Neutrophil (primary cell): ENCODE data around the gene MED8.
A peak's percentile ranks its signal among the peaks of the same experiment; 100 is the strongest.
"Not testable (repeated sequence)": the region's sequence is repeated elsewhere in the genome, so short reads cannot be mapped to it uniquely, and the experiment has no call there.

Source experiments
- H3K27ac ChIP-seq: fragments of 200-600 bp; sonication (generic); 2 replicates; pipeline ENCODE4 v1.5.1; 2016; ENCODE audit warnings: mild to moderate bottlenecking, moderate library complexity
- H3K27me3 ChIP-seq: fragments of 200-600 bp; sonication (generic); 2 replicates; pipeline ENCODE4 v1.6.0; 2016; ENCODE audit warnings: mild to moderate bottlenecking
- H3K36me3 ChIP-seq: fragments of 200-600 bp; sonication (generic); 2 replicates; pipeline ENCODE4 v1.5.1; 2017
- H3K4me1 ChIP-seq, 2 experiments: fragments of 200-600 bp in 1 of 2; sonication (generic) in 1 of 2; 1 replicate in 1 of 2; 2 replicates in 1 of 2; pipeline versions ENCODE4 v1.5.1 to v1.6.1; 2013 to 2016; ENCODE audit warnings: low read depth in 1 of 2, low read length in 1 of 2, mild to moderate bottlenecking in 1 of 2, moderate library complexity in 1 of 2; ENCODE audit not compliant: control insufficient read depth in 1 of 2, insufficient read depth in 1 of 2
- H3K4me3 ChIP-seq, 2 experiments: fragments of 200-600 bp in 1 of 2; sonication (generic) in 1 of 2; 1 replicate in 1 of 2; 2 replicates in 1 of 2; pipeline ENCODE4 v1.5.1; 2013 to 2016; ENCODE audit warnings: low read depth in 1 of 2, low read length in 1 of 2, mild to moderate bottlenecking in 1 of 2, moderate library complexity in 1 of 2
- H3K9me3 ChIP-seq: fragments of 200-600 bp; sonication (generic); 2 replicates; pipeline ENCODE4 v1.5.1; 2016
- TF ChIP-seq, protein P1 (sequence below): fragments of 200-600 bp; sonication (generic); IDR thresholded peaks from 2 replicates; pipeline ENCODE4 v1.5.1; 2016; ENCODE audit warnings: antibody characterized with exemption

Gene MED8

DNA sequence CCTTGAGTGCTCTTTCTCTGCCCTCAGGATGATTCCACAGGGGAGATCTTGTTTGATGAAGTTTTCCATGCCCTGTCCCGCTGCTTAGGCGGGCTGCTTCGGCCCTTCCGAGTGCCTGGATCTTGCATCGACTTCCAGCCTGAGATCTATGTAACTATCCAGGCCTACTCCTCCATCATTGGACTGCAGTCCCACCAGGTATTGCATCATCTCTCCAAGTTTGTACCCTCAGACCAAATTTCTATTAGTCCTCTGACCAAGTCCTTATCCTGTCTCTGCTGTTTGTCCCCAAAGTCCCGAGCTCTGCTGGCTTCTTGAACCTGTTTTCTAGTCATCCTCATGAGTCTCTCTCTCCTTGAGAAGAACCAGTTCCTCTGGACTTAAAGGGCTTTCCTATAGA lies 14.8 kb upstream of the MED8 start:
- H3K36me3 ChIP-seq, result peaks cover 64% of the 10 kb centered on the region
- TF ChIP-seq, protein P1, sequence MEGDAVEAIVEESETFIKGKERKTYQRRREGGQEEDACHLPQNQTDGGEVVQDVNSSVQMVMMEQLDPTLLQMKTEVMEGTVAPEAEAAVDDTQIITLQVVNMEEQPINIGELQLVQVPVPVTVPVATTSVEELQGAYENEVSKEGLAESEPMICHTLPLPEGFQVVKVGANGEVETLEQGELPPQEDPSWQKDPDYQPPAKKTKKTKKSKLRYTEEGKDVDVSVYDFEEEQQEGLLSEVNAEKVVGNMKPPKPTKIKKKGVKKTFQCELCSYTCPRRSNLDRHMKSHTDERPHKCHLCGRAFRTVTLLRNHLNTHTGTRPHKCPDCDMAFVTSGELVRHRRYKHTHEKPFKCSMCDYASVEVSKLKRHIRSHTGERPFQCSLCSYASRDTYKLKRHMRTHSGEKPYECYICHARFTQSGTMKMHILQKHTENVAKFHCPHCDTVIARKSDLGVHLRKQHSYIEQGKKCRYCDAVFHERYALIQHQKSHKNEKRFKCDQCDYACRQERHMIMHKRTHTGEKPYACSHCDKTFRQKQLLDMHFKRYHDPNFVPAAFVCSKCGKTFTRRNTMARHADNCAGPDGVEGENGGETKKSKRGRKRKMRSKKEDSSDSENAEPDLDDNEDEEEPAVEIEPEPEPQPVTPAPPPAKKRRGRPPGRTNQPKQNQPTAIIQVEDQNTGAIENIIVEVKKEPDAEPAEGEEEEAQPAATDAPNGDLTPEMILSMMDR, result no peak
- no peaks in the 10 kb centered on the region for H3K9me3 ChIP-seq
- H3K27ac ChIP-seq, result no peak overlapping the region
- no peak overlapping the region for H3K4me3 ChIP-seq
- H3K27me3 ChIP-seq, result no peaks in the 10 kb centered on the region
- H3K4me1 ChIP-seq, result peaks cover 12 to 13% of the 10 kb centered on the region in 2 experiments

DNA sequence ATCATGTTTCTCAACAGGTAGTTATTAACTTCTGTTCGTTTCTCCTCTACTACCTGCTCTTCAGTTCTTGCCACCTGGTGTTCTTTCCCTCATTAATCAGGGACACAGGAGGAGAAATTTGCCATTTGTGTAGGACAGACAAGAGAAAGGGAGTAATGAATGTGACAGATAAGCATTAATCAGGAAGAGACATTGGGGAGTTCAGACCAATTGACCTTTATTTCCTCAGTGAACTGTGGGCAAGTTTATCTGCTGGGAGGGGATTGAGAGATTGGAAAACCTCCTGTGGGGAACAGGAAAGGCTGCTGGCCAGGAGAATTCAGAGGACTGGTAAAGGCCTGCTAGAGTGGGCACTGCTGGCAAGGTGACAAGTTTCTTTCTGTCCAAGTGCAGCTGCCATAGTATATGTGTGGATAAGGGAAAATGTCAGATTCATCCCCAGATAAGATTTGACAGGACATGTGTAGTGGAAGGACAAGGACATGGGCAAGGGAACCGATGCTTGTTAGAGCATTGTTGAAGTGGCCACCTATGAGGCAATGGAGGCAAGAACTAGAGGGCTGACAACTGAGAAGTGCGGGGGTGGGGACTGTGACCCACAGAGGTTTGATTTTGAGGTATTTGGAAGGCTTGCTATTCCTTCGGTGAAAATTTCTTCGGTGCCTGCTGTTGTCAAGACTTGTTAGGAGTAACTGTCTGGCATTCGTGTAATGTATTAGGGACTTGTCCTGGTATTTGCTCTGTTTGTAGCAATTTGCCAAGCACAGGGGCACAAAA lies 12.7 kb upstream of the MED8 start:
- H3K4me3 ChIP-seq, result no peak overlapping the region
- H3K27ac ChIP-seq, result peak overlapping the region; percentile 53
- TF ChIP-seq, protein P1, result no peak
- peaks cover 46% of the 10 kb centered on the region for H3K36me3 ChIP-seq
- no peaks in the 10 kb centered on the region for H3K27me3 ChIP-seq
- no peaks in the 10 kb centered on the region for H3K9me3 ChIP-seq
- peaks cover 12 to 13% of the 10 kb centered on the region in 2 experiments for H3K4me1 ChIP-seq

DNA sequence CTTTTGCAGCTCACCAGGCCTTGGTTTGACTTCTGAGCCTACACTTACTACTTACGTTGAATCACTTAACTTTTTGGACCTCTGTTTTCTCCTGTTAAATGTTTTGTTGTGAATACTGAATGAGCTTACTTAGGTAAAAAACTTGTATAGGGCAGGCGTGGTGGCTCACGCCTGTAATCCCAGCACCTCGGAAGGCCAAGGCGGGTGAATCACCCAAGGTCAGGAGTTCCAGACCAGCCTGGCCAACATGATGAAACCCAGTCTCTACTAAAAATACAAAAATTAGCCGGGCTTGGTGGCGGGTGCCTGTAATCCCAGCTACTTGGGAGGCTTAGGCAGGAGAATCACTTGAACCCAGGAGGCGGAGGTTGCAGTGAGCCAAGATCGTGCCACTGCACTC lies 10.8 kb upstream of the MED8 start:
- not testable (repeated sequence) for H3K9me3 ChIP-seq, H3K27ac ChIP-seq, H3K27me3 ChIP-seq, H3K4me3 ChIP-seq
- Histone ChIP-seq H3K36me3 (peaks cover 34% of the 10 kb centered on the region), H3K4me1 (peaks cover 12 to 13% of the 10 kb centered on the region in 2 experiments)

DNA sequence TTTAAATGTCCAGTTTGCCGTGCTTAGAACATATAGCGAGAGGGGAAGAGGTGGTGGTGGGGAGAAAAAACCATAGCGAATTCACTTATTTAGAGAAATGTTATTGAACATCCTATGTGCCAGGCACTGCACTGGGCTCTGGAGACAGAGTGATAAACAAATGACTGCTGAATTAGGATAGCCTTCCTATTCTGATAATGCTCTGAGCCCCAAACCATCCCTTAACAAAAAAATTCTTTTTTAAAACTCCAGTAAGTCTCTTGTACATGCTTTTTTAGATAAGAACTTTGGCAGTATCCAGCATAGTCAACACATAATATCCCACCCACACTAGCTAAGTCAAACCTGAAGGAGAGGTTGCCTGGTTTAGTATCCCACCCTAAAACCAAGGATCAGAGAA lies 8.6 kb upstream of the MED8 start:
- TF ChIP-seq, protein P1, result no peak
- Histone ChIP-seq H3K27ac (no peak overlapping the region), H3K36me3 (peaks cover 17% of the 10 kb centered on the region), H3K9me3 (no peaks in the 10 kb centered on the region), H3K4me1 (peaks cover 12 to 13% of the 10 kb centered on the region in 2 experiments), H3K4me3 (no peak overlapping the region), H3K27me3 (no peaks in the 10 kb centered on the region)

DNA sequence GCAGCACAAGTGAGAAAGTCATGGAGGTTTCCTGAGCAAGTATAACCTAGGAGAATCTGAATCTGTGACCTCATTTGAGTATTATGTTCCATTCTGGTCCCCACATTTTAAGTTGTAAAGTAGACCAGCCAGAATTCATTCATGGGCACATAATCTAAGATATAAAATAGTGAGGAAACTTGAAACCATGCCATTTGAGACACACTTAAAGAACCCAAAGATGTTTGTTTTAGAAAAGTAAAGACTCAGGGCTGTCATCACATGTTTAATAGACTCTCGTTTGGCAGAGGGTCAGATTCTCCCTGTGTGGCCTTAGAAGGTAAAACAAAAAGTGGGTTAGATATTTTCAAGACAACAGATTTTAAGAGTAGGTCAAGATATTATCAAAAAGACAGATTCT lies 6.5 kb upstream of the MED8 start:
- Histone ChIP-seq H3K9me3 (no peaks in the 10 kb centered on the region), H3K4me3 (no peak overlapping the region), H3K36me3 (peaks cover 12% of the 10 kb centered on the region), H3K4me1 (no peaks in the 10 kb centered on the region), H3K27me3 (no peaks in the 10 kb centered on the region), H3K27ac (no peak overlapping the region)
- TF ChIP-seq, protein P1, result no peak

DNA sequence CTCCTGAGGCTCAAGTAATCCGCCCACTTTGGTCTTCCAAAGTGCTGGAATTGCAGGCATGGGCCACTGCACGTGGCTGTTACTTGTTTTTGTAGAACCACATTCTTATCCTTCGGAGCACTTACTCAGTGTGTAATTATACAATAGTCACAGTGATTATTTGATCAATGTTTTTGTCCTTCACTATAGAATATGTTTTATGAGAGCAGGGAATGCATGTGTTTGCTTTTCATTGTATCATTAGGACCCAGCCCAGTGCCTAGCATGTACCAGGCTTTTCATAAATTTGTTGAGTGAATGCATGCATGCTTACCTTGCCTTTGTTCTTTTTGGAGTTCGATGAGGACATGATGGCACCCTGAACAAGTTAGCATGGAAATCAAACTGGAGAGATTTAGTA lies 5.9 kb upstream of the MED8 start:
- H3K4me3 ChIP-seq, result no peak overlapping the region

More for the DNA sequence above, 5.9 kb upstream of the MED8 start:
- Histone ChIP-seq H3K27ac (no peak overlapping the region), H3K27me3 (no peaks in the 10 kb centered on the region), H3K36me3 (peaks cover 12% of the 10 kb centered on the region), H3K9me3 (no peaks in the 10 kb centered on the region), H3K4me1 (peaks cover 3 to 5% of the 10 kb centered on the region in 2 experiments)
- TF ChIP-seq, protein P1, result no peak
